ENCODE data around the gene TGM2.

The TGM2 gene

DNA sequence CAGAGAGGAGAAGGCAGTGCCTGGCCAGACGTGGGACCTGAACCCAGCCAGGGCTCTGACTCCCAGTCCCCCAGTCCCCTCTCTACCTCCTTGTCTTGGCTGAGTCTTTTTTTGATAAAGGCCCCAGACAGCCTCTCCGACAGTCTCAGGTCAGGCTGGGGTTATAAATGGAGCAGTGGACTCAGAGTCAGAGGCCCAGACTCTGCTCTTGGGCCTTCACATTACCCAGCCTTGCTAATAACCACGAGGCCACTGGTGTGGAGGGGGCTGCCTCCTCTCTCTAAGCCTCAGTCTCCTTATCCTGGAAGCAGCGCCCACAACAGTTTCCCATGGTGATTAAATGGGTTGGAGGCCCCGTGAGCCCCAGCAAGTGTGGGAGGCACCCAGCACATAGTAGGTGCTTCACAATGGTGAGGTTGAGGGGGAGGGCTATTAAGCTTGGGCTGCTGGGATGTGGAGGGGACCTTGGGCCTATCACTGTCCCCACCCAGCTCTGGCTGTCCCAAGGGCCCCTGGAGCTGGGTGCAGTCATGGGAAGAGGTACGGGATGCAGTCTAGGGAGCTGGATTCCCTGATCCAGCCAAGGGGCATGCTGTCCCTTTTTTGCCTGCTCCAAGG lies 35.7 kb downstream of the TGM2 start:
- Histone ChIP-seq H4K5ac (ENCODE audit: low read length) (no peak overlapping the region), H3K9ac (ENCODE audit: low read length) (no peak overlapping the region), H3K18ac (ENCODE audit: low read length) (no peak overlapping the region), H3K27me3 (ENCODE audit: insufficient read depth, low read length, poor library complexity) (no peaks in the 10 kb centered on the region), H3K79me2 (ENCODE audit: control insufficient read depth, insufficient read depth, low read length) (no peaks in the 10 kb centered on the region), H3K23ac (ENCODE audit: low read length) (no peak overlapping the region), H3K4me3 (ENCODE audit: low read length) (no peak overlapping the region), H2BK15ac (replicated peaks; ENCODE audit: low read depth) (no peak overlapping the region), H3K56ac (ENCODE audit: low read length) (no peak overlapping the region), H3K4ac (ENCODE audit: low read depth, low read length) (no peak overlapping the region), H2AK5ac (ENCODE audit: low read length) (no peak overlapping the region), H2BK120ac (ENCODE audit: low read depth, low read length) (no peak overlapping the region), H4K8ac (ENCODE audit: low read depth, low read length) (no peak overlapping the region), H3K4me1 (ENCODE audit: control insufficient read depth, low read depth, low read length) (peaks cover 3% of the 10 kb centered on the region), H3K79me1 (ENCODE audit: low read length) (no peaks in the 10 kb centered on the region), H3K27ac (ENCODE audit: low read depth, low read length) (no peak overlapping the region), H2BK5ac (ENCODE audit: low read length) (no peak overlapping the region), H3K36me3 (ENCODE audit: control insufficient read depth, insufficient read depth, low read length) (no peaks in the 10 kb centered on the region), H3K4me2 (ENCODE audit: low read length) (no peak overlapping the region)
- DNase-seq, result no peak
- WGBS (ENCODE audit: extremely low coverage, insufficient coverage, low lambda C conversion rate), result no CpG with 5 or more reads among the region's 6 CpGs

- H3K4me3 ChIP-seq (ENCODE audit: low read length), result no peak overlapping the region
- no peak overlapping the region for H3K56ac ChIP-seq (ENCODE audit: low read length)
- no peak overlapping the region for H4K5ac ChIP-seq (ENCODE audit: low read length)
- no peak overlapping the region for H3K4ac ChIP-seq (ENCODE audit: low read depth, low read length)
- H3K4me1 ChIP-seq (ENCODE audit: control insufficient read depth, low read depth, low read length), result no peaks in the 10 kb centered on the region
- WGBS (ENCODE audit: extremely low coverage, insufficient coverage, low lambda C conversion rate), result no CpG with 5 or more reads among the region's 2 CpGs
- H3K9ac ChIP-seq (ENCODE audit: low read length), result no peak overlapping the region
- H3K23ac ChIP-seq (ENCODE audit: low read length), result no peak overlapping the region
- H3K79me1 ChIP-seq (ENCODE audit: low read length), result no peaks in the 10 kb centered on the region
- H3K4me2 ChIP-seq (ENCODE audit: low read length), result no peak overlapping the region
- H2BK120ac ChIP-seq (ENCODE audit: low read depth, low read length), result no peak overlapping the region
- H2BK5ac ChIP-seq (ENCODE audit: low read length), result no peak overlapping the region
- H3K27me3 ChIP-seq (ENCODE audit: insufficient read depth, low read length, poor library complexity), result no peaks in the 10 kb centered on the region
- H4K8ac ChIP-seq (ENCODE audit: low read depth, low read length), result no peak overlapping the region
- H2AK5ac ChIP-seq (ENCODE audit: low read length), result no peak overlapping the region
- H3K36me3 ChIP-seq (ENCODE audit: control insufficient read depth, insufficient read depth, low read length), result no peaks in the 10 kb centered on the region
- H2BK15ac ChIP-seq (replicated peaks; ENCODE audit: low read depth), result no peak overlapping the region
- H3K27ac ChIP-seq (ENCODE audit: low read depth, low read length), result no peak overlapping the region
- H3K79me2 ChIP-seq (ENCODE audit: control insufficient read depth, insufficient read depth, low read length), result no peaks in the 10 kb centered on the region
- H3K18ac ChIP-seq (ENCODE audit: low read length), result no peak overlapping the region
- no peak for DNase-seq
Measured at GRCh38 chr20:38128691-38129090, 36.4 kb downstream of the TGM2 start.

DNA sequence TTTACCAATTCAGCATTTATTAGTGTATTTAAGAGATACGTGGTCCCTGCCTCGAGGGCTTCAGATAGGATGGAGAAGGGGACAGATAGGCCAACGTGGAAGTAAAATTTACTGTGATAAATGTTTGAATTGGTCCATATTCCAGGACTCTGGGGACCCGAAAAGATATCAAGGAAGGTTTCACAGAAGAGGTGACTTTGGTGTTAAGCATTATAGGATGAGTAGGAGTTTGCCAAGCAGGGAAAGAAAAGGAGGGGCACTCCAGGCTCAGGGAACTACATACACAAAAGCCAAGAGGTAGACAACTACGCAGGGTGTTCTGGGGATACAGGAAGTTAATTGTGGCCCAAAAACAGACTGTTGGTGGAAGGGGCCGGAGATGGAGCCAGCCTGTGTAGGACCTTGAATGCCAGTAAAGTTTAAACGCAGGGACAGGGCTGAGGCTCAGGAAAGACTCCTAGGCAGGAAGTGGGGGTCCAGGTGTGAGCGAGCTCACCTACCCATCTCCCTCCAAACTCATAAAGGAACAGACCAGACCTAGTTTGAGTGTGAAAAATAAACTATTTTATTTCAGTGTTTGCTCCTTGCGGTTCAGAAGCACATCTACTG lies 37.0 kb downstream of the TGM2 start:
- H3K4me2 ChIP-seq (ENCODE audit: low read length), result no peak overlapping the region
- no peaks in the 10 kb centered on the region for H3K27me3 ChIP-seq (ENCODE audit: insufficient read depth, low read length, poor library complexity)
- no peak overlapping the region for H4K5ac ChIP-seq (ENCODE audit: low read length)
- H2BK120ac ChIP-seq (ENCODE audit: low read depth, low read length), result no peak overlapping the region
- no peak overlapping the region for H3K4ac ChIP-seq (ENCODE audit: low read depth, low read length)
- H3K9ac ChIP-seq (ENCODE audit: low read length), result no peak overlapping the region
- no peak overlapping the region for H3K56ac ChIP-seq (ENCODE audit: low read length)
- H3K18ac ChIP-seq (ENCODE audit: low read length), result no peak overlapping the region
- no peak overlapping the region for H3K4me3 ChIP-seq (ENCODE audit: low read length)
- H3K23ac ChIP-seq (ENCODE audit: low read length), result no peak overlapping the region
- H3K4me1 ChIP-seq (ENCODE audit: control insufficient read depth, low read depth, low read length), result no peaks in the 10 kb centered on the region
- H2BK15ac ChIP-seq (replicated peaks; ENCODE audit: low read depth), result no peak overlapping the region
- no peak overlapping the region for H2AK5ac ChIP-seq (ENCODE audit: low read length)
- no peak overlapping the region for H4K8ac ChIP-seq (ENCODE audit: low read depth, low read length)
- no peaks in the 10 kb centered on the region for H3K36me3 ChIP-seq (ENCODE audit: control insufficient read depth, insufficient read depth, low read length)
- H3K79me2 ChIP-seq (ENCODE audit: control insufficient read depth, insufficient read depth, low read length), result no peaks in the 10 kb centered on the region
- no peaks in the 10 kb centered on the region for H3K79me1 ChIP-seq (ENCODE audit: low read length)
- H3K27ac ChIP-seq (ENCODE audit: low read depth, low read length), result no peak overlapping the region
- WGBS (ENCODE audit: extremely low coverage, insufficient coverage, low lambda C conversion rate), result no CpG with 5 or more reads among the region's 9 CpGs
- H2BK5ac ChIP-seq (ENCODE audit: low read length), result no peak overlapping the region
- DNase-seq, result no peak

DNA sequence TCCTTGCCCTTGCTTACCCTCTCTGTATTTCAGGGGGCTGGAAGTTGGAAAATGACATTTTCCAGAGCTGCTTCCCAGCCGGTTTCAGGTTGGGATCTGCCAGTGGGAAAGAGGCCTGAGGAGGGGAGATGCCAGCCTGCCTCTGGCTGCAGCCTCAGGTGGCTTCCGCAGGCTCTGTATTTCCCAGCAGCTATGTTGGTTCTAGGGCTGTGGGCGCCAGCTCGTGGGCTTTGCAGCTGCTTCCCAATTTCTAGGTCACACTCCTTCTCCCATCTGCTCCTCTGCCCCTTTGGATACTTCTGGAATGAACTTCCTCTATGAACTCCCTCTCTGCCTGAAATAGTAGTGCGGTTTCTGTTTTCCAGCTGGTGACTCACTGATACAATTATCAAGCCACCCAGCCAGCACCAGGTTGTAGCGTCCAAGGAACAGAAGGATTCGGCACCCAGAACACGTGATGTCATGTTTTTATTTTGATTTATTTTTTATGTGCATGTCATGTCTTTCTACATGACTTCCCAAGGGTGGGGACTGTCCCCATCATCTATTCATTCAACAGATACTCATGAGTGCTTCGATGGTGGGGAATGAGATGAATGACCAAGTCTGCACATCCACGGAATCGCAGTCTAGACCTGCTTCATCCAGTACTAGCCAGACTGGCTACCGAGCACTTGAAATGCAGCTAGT lies 38.0 kb downstream of the TGM2 start:
- Histone ChIP-seq H2AK5ac (ENCODE audit: low read length) (no peak overlapping the region), H3K27ac (ENCODE audit: low read depth, low read length) (no peak overlapping the region), H3K4me1 (ENCODE audit: control insufficient read depth, low read depth, low read length) (no peaks in the 10 kb centered on the region), H3K27me3 (ENCODE audit: insufficient read depth, low read length, poor library complexity) (no peaks in the 10 kb centered on the region), H3K56ac (ENCODE audit: low read length) (no peak overlapping the region), H3K18ac (ENCODE audit: low read length) (no peak overlapping the region), H2BK120ac (ENCODE audit: low read depth, low read length) (no peak overlapping the region), H4K5ac (ENCODE audit: low read length) (no peak overlapping the region), H3K36me3 (ENCODE audit: control insufficient read depth, insufficient read depth, low read length) (no peaks in the 10 kb centered on the region), H3K79me1 (ENCODE audit: low read length) (no peaks in the 10 kb centered on the region), H3K4me3 (ENCODE audit: low read length) (no peak overlapping the region), H2BK15ac (replicated peaks; ENCODE audit: low read depth) (no peak overlapping the region), H3K4me2 (ENCODE audit: low read length) (no peak overlapping the region), H2BK5ac (ENCODE audit: low read length) (no peak overlapping the region), H3K9ac (ENCODE audit: low read length) (no peak overlapping the region), H3K4ac (ENCODE audit: low read depth, low read length) (no peak overlapping the region), H3K79me2 (ENCODE audit: control insufficient read depth, insufficient read depth, low read length) (no peaks in the 10 kb centered on the region), H3K23ac (ENCODE audit: low read length) (no peak overlapping the region), H4K8ac (ENCODE audit: low read depth, low read length) (no peak overlapping the region)
- WGBS (ENCODE audit: extremely low coverage, insufficient coverage, low lambda C conversion rate), result no CpG with 5 or more reads among the region's 12 CpGs
- no peak for DNase-seq

GRCh38 chr20:38126146-38126921 lies 38.7 kb downstream of the TGM2 start:
- H3K27ac ChIP-seq (ENCODE audit: low read depth, low read length), result no peak overlapping the region
- no peak overlapping the region for H2BK120ac ChIP-seq (ENCODE audit: low read depth, low read length)
- no peak overlapping the region for H4K8ac ChIP-seq (ENCODE audit: low read depth, low read length)
- WGBS (ENCODE audit: extremely low coverage, insufficient coverage, low lambda C conversion rate), result no CpG with 5 or more reads among the region's 7 CpGs
- no peak overlapping the region for H3K9ac ChIP-seq (ENCODE audit: low read length)
- no peak for DNase-seq
- no peak overlapping the region for H4K5ac ChIP-seq (ENCODE audit: low read length)
- no peaks in the 10 kb centered on the region for H3K27me3 ChIP-seq (ENCODE audit: insufficient read depth, low read length, poor library complexity)
- H2BK15ac ChIP-seq (replicated peaks; ENCODE audit: low read depth), result no peak overlapping the region
- no peak overlapping the region for H3K23ac ChIP-seq (ENCODE audit: low read length)
- no peak overlapping the region for H2AK5ac ChIP-seq (ENCODE audit: low read length)
- H3K4me1 ChIP-seq (ENCODE audit: control insufficient read depth, low read depth, low read length), result no peaks in the 10 kb centered on the region
- H3K4me2 ChIP-seq (ENCODE audit: low read length), result no peak overlapping the region
- H3K4me3 ChIP-seq (ENCODE audit: low read length), result no peak overlapping the region
- no peaks in the 10 kb centered on the region for H3K79me2 ChIP-seq (ENCODE audit: control insufficient read depth, insufficient read depth, low read length)
- H2BK5ac ChIP-seq (ENCODE audit: low read length), result no peak overlapping the region
- no peaks in the 10 kb centered on the region for H3K36me3 ChIP-seq (ENCODE audit: control insufficient read depth, insufficient read depth, low read length)
- no peaks in the 10 kb centered on the region for H3K79me1 ChIP-seq (ENCODE audit: low read length)
- H3K18ac ChIP-seq (ENCODE audit: low read length), result no peak overlapping the region
- H3K56ac ChIP-seq (ENCODE audit: low read length), result no peak overlapping the region
- no peak overlapping the region for H3K4ac ChIP-seq (ENCODE audit: low read depth, low read length)

Data from mesendoderm (in vitro differentiated cells).